Fibroblast of mammary gland (primary cell): ENCODE data around the gene CD244.

ENCODE experiments used
- DNase-seq: peaks from one replicate; pipeline ENCODE4 v3.0.0-alpha.2; 2010; ENCODE audit warnings: low read depth
- H3K4me3 ChIP-seq: 2 replicates; pipeline ENCODE4 v1.5.1; 2011; ENCODE audit warnings: low read depth, mild to moderate bottlenecking, low read length, moderate library complexity; ENCODE audit not compliant: control insufficient read depth
- TF ChIP-seq, protein P1 (sequence below): conservative IDR thresholded peaks from 2 replicates; pipeline ENCODE4 v1.5.1; 2011; ENCODE audit warnings: low read depth, low read length, inconsistent platforms; ENCODE audit not compliant: control insufficient read depth, insufficient read depth

The CD244 gene

DNA sequence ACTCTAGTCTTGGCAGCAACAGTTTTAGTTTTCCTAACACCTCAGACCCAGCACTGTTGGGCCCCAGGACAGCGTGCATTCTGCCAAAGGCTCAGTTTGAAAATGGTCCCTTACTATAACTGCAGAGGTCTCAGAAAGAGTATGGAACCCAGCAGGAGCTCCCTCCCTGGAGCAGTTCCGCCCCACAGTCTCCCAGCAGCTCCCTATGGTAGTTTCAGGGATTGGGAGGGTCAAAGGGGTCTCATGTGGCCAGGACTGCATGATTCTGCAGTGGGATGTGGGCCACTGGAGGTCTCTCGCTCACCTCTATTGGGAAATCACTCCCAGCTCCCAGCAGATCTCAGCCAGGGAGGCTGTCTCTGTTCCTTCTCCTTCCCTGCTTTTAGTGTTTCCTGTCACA, 54.4 kb downstream of the CD244 start:
- no peak for DNase-seq
- no peak overlapping the region for H3K4me3 ChIP-seq
- TF ChIP-seq, protein P1, sequence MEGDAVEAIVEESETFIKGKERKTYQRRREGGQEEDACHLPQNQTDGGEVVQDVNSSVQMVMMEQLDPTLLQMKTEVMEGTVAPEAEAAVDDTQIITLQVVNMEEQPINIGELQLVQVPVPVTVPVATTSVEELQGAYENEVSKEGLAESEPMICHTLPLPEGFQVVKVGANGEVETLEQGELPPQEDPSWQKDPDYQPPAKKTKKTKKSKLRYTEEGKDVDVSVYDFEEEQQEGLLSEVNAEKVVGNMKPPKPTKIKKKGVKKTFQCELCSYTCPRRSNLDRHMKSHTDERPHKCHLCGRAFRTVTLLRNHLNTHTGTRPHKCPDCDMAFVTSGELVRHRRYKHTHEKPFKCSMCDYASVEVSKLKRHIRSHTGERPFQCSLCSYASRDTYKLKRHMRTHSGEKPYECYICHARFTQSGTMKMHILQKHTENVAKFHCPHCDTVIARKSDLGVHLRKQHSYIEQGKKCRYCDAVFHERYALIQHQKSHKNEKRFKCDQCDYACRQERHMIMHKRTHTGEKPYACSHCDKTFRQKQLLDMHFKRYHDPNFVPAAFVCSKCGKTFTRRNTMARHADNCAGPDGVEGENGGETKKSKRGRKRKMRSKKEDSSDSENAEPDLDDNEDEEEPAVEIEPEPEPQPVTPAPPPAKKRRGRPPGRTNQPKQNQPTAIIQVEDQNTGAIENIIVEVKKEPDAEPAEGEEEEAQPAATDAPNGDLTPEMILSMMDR: no peak

DNA sequence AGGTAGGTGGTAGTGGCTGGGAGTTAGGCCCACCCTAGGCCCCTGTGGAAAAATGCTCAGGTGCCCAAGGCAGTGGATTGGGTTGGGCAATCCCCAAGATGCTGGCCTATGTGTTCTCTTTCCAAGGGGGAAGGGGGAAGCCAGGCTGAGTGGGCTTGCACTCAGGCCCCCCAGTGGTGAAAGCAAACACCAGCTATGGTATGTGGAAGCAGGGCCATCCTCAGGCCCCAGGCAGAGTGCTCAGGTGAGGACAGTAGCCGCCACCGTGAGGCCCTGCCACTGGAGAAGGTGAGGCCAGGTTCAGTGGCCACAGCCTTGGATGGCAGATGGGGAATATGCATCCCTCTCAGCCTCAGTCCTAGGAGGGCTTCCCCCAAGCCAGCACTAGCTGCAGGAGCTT, 54.9 kb downstream of the CD244 start:
- TF ChIP-seq, protein P1: no peak
- H3K4me3 ChIP-seq: no peak overlapping the region
- DNase-seq: no peak

DNA sequence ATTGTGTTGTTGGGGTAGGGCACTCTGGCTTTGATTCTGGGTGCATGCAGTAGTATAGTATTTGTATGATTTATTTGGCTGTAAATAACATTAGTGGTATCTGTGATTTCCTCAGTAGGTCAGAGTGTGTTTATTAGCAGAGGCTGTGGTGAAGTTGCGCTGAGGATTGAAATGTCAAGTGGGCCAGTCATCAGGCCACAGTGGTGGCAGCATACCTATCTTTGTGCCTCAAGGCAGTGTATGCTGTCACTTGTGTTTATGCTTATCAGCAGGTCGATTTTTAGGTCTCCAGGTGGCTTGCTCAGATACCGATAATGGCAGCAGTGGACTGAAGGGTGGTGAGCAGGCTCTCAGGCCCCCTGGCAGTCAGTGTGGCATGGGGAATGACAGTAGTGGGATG, 55.4 kb downstream of the CD244 start:
- H3K4me3 ChIP-seq: no peak overlapping the region
- DNase-seq: no peak
- TF ChIP-seq, protein P1: no peak

DNA sequence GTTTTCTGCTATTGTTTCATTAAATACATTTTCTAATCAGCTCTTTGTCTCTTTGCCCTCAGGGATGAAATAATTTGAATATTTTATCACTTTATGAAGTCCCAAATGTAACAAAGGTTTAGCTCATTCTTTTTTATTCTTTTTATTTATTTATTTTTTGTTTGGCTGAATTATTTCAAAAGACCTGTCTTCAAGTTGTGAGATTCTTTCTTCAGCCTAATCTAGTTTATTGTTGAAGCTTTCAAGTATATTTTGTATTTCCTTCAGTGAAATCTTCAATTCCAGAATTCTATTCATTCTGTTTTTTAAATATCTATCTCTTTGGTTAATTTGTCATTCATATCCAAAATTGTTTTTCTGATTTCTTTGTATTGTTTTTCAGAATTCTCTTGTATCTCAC, 55.9 kb downstream of the CD244 start:
- no peak for DNase-seq
- no peak overlapping the region for H3K4me3 ChIP-seq
- TF ChIP-seq, protein P1: no peak

DNA sequence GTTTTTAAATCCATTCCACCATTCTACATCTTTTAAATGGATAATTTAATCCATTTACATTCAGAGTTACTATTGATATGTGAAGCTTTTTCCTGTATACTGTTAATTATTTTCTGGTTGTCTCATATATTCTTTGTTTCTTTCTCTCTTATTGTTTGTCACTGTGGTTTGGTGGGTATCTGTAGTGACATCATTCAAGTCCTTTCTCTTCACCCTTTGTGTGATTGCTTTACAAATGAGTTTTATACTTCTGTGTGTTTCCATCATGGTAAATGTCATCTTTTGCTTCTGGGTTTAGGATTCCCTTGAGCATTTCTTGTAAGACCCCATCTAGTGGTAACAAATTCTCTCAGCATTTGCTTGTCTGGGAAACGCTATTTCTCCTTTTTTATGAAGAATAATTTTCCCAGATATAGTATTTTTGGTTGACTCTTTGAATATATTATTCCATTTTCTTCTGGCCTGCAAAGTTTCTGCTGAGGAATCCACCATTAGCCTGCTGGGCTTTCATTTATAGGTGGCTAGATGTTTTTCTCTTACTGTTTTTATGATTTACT, 56.5 kb downstream of the CD244 start:
- no peak overlapping the region for H3K4me3 ChIP-seq
- no peak for DNase-seq
- TF ChIP-seq, protein P1: no peak

DNA sequence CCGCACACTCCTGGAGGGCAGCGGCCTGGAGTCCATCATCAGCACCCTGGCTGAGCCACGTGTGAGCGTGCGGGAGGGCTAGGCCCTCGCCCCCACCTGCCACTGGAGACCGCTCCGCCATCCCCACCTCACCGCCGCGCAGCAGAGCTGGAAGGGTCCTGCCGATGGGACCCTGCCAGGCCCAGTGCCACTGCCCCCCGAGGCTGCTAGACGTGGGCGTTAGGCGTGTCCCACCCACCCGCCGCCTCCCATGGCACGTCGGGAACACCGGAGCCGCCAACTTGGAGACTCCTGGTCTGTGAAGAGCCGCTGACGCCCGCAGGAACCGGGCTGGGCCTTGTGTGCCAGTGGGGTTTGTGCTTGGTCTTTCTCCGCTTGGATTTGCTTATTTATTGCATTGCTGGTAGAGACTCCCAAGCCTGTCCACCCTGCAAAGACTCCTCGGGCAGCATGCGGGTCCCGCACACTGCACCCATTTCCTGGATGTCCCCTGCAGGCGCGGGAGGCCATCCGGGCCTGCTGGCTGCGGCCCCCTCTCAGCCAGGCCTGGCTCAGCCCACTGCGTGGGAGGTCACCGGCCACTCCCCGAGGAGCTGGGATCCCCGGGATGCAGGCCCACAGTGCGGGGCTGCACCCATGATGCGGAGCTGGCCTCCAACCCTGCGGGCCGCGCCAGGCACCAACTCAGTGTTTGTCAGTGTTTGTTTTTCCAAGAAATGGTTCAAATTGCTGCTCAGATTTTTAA, 60.7 kb downstream of the CD244 start:
- TF ChIP-seq, protein P1: no peak

More for the DNA sequence above, 60.7 kb downstream of the CD244 start:
- H3K4me3 ChIP-seq: no peak overlapping the region
- DNase-seq: no peak
